Measurements from ENCODE around the gene SMPD4.
"Not testable (repeated sequence)": the region's sequence is repeated elsewhere in the genome, so short reads cannot be mapped to it uniquely, and the experiment has no call there.

GRCh38 chr2:130191319-130191718 is 9.9 kb upstream of the SMPD4 start:
- not testable (repeated sequence) for TF ChIP-seq CTCF (conservative IDR thresholded peaks at IDR 0.05); ZFX (IDR thresholded peaks at IDR 0.05)

Measured in C4-2B (cell line).